ENCODE results near the gene ELK4. TPM values are rescaled to one million over a fixed set of nuclear protein-coding genes. Genes with fewer than 3 reads are reported as not detected.

The ELK4 gene
- total RNA-seq, 1 experiment from 2014 or later = 31.2 TPM

DNA sequence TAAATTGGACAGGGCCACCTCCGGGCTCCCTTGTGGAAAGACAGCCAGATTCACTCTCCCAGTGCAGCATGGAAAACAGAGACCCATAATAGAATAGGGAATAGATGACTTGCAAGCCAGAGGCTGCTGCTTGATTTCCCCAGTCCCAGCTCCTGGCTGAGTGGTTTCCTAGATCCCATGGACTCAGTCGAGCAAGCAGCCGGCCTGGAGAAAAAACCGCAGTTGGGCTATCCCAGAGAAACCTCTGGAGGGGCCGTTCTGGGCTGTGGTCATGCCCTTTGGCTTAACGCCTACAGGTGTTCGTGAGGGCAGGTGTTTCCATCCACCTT is 61.7 kb downstream of the ELK4 start:
- Histone ChIP-seq H3K4me2 (ENCODE audit: insufficient read depth, insufficient read length, low read length) (no peak overlapping the region), H3K23me2 (ENCODE audit: insufficient read length, low read depth, low read length, poor library complexity, severe bottlenecking) (peaks cover 3% of the 10 kb centered on the region), H4K91ac (ENCODE audit: insufficient read length, low read depth, low read length) (no peak overlapping the region), H3K14ac (ENCODE audit: insufficient read depth, low read length) (no peak overlapping the region), H4K5ac (ENCODE audit: insufficient read length, low read depth, low read length) (no peak overlapping the region), H3K23ac (ENCODE audit: insufficient read length, low read depth, low read length) (no peak overlapping the region), H3T11ph (ENCODE audit: low read length) (no peak overlapping the region), H2AK5ac (ENCODE audit: insufficient read length, low read length) (no peak overlapping the region), H3K79me2 (ENCODE audit: insufficient read depth, low read length) (no peaks in the 10 kb centered on the region), H2BK20ac (ENCODE audit: low read depth, low read length, poor library complexity, severe bottlenecking) (no peak overlapping the region), H3K18ac (ENCODE audit: insufficient read length, low read depth, low read length) (no peak overlapping the region), H3K79me1 (ENCODE audit: insufficient read depth, low read depth, low read length, poor library complexity, severe bottlenecking) (no peaks in the 10 kb centered on the region), H2BK120ac (ENCODE audit: low read depth, low read length, poor library complexity, severe bottlenecking) (no peak overlapping the region), H3K4ac (ENCODE audit: low read depth, low read length) (no peak overlapping the region), H3K9ac (ENCODE audit: extremely low read depth, insufficient read length, low read length) (no peak overlapping the region), H3K27me3 (ENCODE audit: insufficient read depth, low read length) (peaks cover 21% of the 10 kb centered on the region; the same call in 1 of the 2 replicates), H4K20me1 (ENCODE audit: control insufficient read depth, insufficient read depth, insufficient read length) (no peaks in the 10 kb centered on the region), H2BK15ac (ENCODE audit: low read depth, low read length) (no peak overlapping the region), H4K8ac (replicated peaks; ENCODE audit: insufficient read length, low read depth, low read length) (no peak overlapping the region), H3K27ac (ENCODE audit: insufficient read length, low read depth, low read length) (no peak overlapping the region), H3K56ac (ENCODE audit: insufficient read length, low read depth, low read length) (no peak overlapping the region), H3K9me3 (ENCODE audit: control insufficient read depth, low read depth, low read length) (no peaks in the 10 kb centered on the region), H2BK12ac (ENCODE audit: insufficient read length, low read depth, low read length) (no peak overlapping the region), H3K4me1 (ENCODE audit: insufficient read depth, low read length) (no peaks in the 10 kb centered on the region), H2BK5ac (ENCODE audit: insufficient read length, low read length) (no peak overlapping the region), H2AFZ (ENCODE audit: low read length) (no peak overlapping the region)
- Mint-ChIP-seq H3K27ac (no peak overlapping the region), H3K36me3 (ENCODE audit: insufficient read depth in 1 of 3, low read depth in 3 of 3) (no peaks in the 10 kb centered on the region; a peak in 1 of 7 replicates), H3K4me3 (peak overlapping the region; percentile 34 to 62; a peak in 2 of 5 replicates), H3K9me3 (no peaks in the 10 kb centered on the region), H3K4me1 (peaks cover 17 to 24% of the 10 kb centered on the region in 2 experiments), H3K27me3 (ENCODE audit: low read depth) (peaks cover 87% of the 10 kb centered on the region)
- TF ChIP-seq, protein P1, sequence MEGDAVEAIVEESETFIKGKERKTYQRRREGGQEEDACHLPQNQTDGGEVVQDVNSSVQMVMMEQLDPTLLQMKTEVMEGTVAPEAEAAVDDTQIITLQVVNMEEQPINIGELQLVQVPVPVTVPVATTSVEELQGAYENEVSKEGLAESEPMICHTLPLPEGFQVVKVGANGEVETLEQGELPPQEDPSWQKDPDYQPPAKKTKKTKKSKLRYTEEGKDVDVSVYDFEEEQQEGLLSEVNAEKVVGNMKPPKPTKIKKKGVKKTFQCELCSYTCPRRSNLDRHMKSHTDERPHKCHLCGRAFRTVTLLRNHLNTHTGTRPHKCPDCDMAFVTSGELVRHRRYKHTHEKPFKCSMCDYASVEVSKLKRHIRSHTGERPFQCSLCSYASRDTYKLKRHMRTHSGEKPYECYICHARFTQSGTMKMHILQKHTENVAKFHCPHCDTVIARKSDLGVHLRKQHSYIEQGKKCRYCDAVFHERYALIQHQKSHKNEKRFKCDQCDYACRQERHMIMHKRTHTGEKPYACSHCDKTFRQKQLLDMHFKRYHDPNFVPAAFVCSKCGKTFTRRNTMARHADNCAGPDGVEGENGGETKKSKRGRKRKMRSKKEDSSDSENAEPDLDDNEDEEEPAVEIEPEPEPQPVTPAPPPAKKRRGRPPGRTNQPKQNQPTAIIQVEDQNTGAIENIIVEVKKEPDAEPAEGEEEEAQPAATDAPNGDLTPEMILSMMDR (conservative IDR thresholded peaks at IDR 0.05) = no peak
- no CpG with 5 or more reads among the region's 7 CpGs for WGBS (ENCODE audit: extremely low coverage, insufficient read length, low lambda C conversion rate)
- no peak for DNase-seq
